GM12878 (cell line): ENCODE data around the gene ERC2. TPM values are rescaled to one million over a fixed set of nuclear protein-coding genes. Genes with fewer than 3 reads are reported as not detected.

Source experiments
- ATAC-seq: fragments of 200-7000 bp; cut with Tn5 transposase; 3 replicates; pipeline ENCODE4 v1.9.1; 2020; ENCODE audit warnings: mild to moderate bottlenecking, moderate library complexity
- BruUV-seq: library from RNA; stranded (reverse); fragments of 400-500 nt; replicated peaks from 2 replicates; lab custom pipeline; 2021; lab: Mats Ljungman, UMichigan
- CTCF ChIA-PET: fragments of 300-600 bp; sonication (Branson Sonifier 250); formaldehyde crosslinking; extraction: SDS; loops from one replicate; lab custom pipeline; 2021; ENCODE audit warnings: inconsistent platforms; lab: Yijun Ruan, JAX
- POLR2A ChIA-PET: fragments of 350-600 bp; formaldehyde crosslinking; extraction: SDS; loops from one replicate; lab custom pipeline; 2021; ENCODE audit warnings: inconsistent platforms; lab: Charles Lee
- RAD21 ChIA-PET: fragments of 300-600 bp; sonication (Branson Sonifier 250); formaldehyde crosslinking; loops from one replicate; lab custom pipeline; 2023; ENCODE audit warnings: antibody characterized with exemption; ENCODE audit not compliant: unreplicated experiment; lab: Charles Lee
- SMC1A ChIA-PET: fragments of 300-600 bp; sonication (Branson Sonifier 250); formaldehyde crosslinking; loops from one replicate; lab custom pipeline; 2023; ENCODE audit not compliant: unreplicated experiment, uncharacterized antibody; lab: Charles Lee
- DNase-seq: peaks from one replicate; pipeline ENCODE4 v3.0.0-alpha.2; 2011; ENCODE audit warnings: low read depth, low spot score
- FAIRE-seq: peaks from 3 replicates; lab custom pipeline; 2011; peaks lifted over from hg19 to GRCh38; lab: Jason Lieb, UNC
- H2AFZ ChIP-seq: 2 replicates; pipeline ENCODE4 v1.6.0; 2011; ENCODE audit warnings: low read depth, low read length, control low read depth; ENCODE audit not compliant: control insufficient read depth
- H3K27ac ChIP-seq: 2 replicates; pipeline ENCODE4 v1.5.1; 2011; ENCODE audit warnings: control low read depth; ENCODE audit not compliant: control insufficient read depth, insufficient read depth
- H3K27me3 ChIP-seq, 2 experiments: replicated peaks in 1 of 2; 2 replicates each; pipeline versions ENCODE4 v1.6.0 to v1.6.1; 2011; ENCODE audit warnings: low read length in 1 of 2; ENCODE audit not compliant: control insufficient read depth in 2 of 2, insufficient read depth in 2 of 2
- H3K36me3 ChIP-seq, 2 experiments: 2 replicates each; pipeline ENCODE4 v1.5.1; 2011; ENCODE audit warnings: low read length in 1 of 2; ENCODE audit not compliant: control insufficient read depth in 2 of 2, insufficient read depth in 2 of 2
- H3K4me1 ChIP-seq: 2 replicates; pipeline ENCODE4 v1.6.1; 2011; ENCODE audit warnings: mild to moderate bottlenecking, low read length, moderate library complexity, mixed read lengths; ENCODE audit not compliant: control insufficient read depth, insufficient read depth
- H3K4me2 ChIP-seq: 2 replicates; pipeline ENCODE4 v1.6.0; 2011; ENCODE audit warnings: control low read depth; ENCODE audit not compliant: control insufficient read depth, insufficient read depth
- H3K4me3 ChIP-seq: fragments of 200-600 bp; sonication (generic); 2 replicates; pipeline ENCODE4 v1.5.1; 2016
- H3K79me2 ChIP-seq: 2 replicates; pipeline ENCODE4 v1.6.0; 2011; ENCODE audit warnings: low read length; ENCODE audit not compliant: control insufficient read depth, insufficient read depth
- H3K9ac ChIP-seq: 2 replicates; pipeline ENCODE4 v1.8.0; 2011; ENCODE audit warnings: low read length, control low read depth, mixed read lengths; ENCODE audit not compliant: control insufficient read depth, insufficient read depth
- H3K9me3 ChIP-seq: replicated peaks from 3 replicates; pipeline ENCODE4 v1.5.1; 2011; ENCODE audit warnings: mild to moderate bottlenecking, low read length; ENCODE audit not compliant: control insufficient read depth, insufficient read depth
- H4K20me1 ChIP-seq: 2 replicates; pipeline ENCODE4 v1.6.0; 2011; ENCODE audit not compliant: control insufficient read depth, insufficient read depth
- EZH2 ChIP-seq: IDR thresholded peaks from 2 replicates; pipeline ENCODE4 v1.6.1; 2012; ENCODE audit warnings: low read depth, mild to moderate bottlenecking, control low read depth, inconsistent platforms, low read length, borderline replicate concordance; ENCODE audit not compliant: control insufficient read depth
- IKZF1 ChIP-seq: fragments of 450-650 bp; conservative IDR thresholded peaks from 2 replicates; pipeline ENCODE4 v1.6.1; 2017; ENCODE audit warnings: antibody characterized with exemption, mild to moderate bottlenecking
- KDM1A ChIP-seq: fragments of 200-600 bp; sonication (generic); IDR thresholded peaks from 2 replicates; pipeline ENCODE4 v1.6.1; 2016; ENCODE audit warnings: borderline replicate concordance
- PAX5 ChIP-seq: IDR thresholded peaks from 2 replicates; pipeline ENCODE4 v1.6.1; 2011; ENCODE audit warnings: low read depth, low read length, borderline replicate concordance
- RAD21 ChIP-seq: IDR thresholded peaks from 2 replicates; pipeline ENCODE4 v1.6.1; 2011; ENCODE audit warnings: mild to moderate bottlenecking, low read depth, low read length, moderate library complexity; ENCODE audit not compliant: insufficient read depth
- RAD51 ChIP-seq: fragments of 450-650 bp; IDR thresholded peaks from 2 replicates; pipeline ENCODE4 v1.6.1; 2016; ENCODE audit warnings: moderate library complexity, mild to moderate bottlenecking, inconsistent platforms
- RB1 ChIP-seq: fragments of 450-650 bp; formaldehyde crosslinking; IDR thresholded peaks from 2 replicates; pipeline ENCODE4 v1.6.1; 2017; ENCODE audit warnings: mild to moderate bottlenecking, borderline replicate concordance
- RUNX3 ChIP-seq: IDR thresholded peaks from 2 replicates; pipeline ENCODE4 v1.6.1; 2012; ENCODE audit warnings: low read length, inconsistent platforms
- SMAD5 ChIP-seq: IDR thresholded peaks from 2 replicates; pipeline ENCODE4 v1.6.1; 2016; ENCODE audit warnings: antibody characterized with exemption, low read depth
- TCF7 ChIP-seq: IDR thresholded peaks from 2 replicates; pipeline ENCODE4 v1.6.1; 2014; ENCODE audit warnings: antibody characterized with exemption, borderline replicate concordance
- ZNF274 ChIP-seq: IDR thresholded peaks from one replicate; pipeline ENCODE4 v1.8.0; 2011; ENCODE audit not compliant: insufficient read length, insufficient read depth
- WGBS: methylation state at CpG from one replicate; pipeline ENCODE4 v1.1.6; 2016; ENCODE audit warnings: low lambda C conversion rate; ENCODE audit not compliant: insufficient replicate concordance, insufficient coverage; ENCODE audit errors: missing lambda C conversion rate; 5-methylcytosine and 5-hydroxymethylcytosine counted together
- in situ Hi-C: fragments of 300-500 bp; cut with MboI; formaldehyde crosslinking; loops from 9 replicates; pipeline ENCODE4 v1.14.3; 2018; ENCODE audit warnings: mixed read lengths
- intact Hi-C: fragments of 100-400 bp; cut with micrococcal nuclease; formaldehyde crosslinking; loops from one replicate; pipeline ENCODE4 v1.14.2; 2022; ENCODE audit not compliant: unreplicated experiment
- polyA plus RNA-seq, 11 experiments: library from polyadenylated mRNA; depleted of rRNA in 4 of 11; unstranded in 6 of 11; stranded (reverse) in 5 of 11; fragments of >200 nt; fragmentation: Nextera tagmentation in 4 of 11; fragmentation: Illumina TruSeq in 1 of 11; extraction: Ambion mirVana in 4 of 11; extraction: Trizol in 1 of 11; gene quantifications; 1 replicate in 1 of 11; 2 replicates in 10 of 11; pipeline versions ENCODE4 v1.2.1 to v1.2.3, GENCODE V29; 2011 to 2016; ENCODE audit warnings: inconsistent platforms in 2 of 11, missing spikeins in 2 of 11, low read depth in 1 of 11
- total RNA-seq, 4 experiments: library from RNA; depleted of rRNA in 3 of 4; stranded (reverse); fragments of >200 nt in 3 of 4; fragmentation: Illumina TruSeq in 1 of 4; extraction: Trizol in 1 of 4; gene quantifications; 2 replicates each; pipeline versions ENCODE4 v1.2.1 to v1.2.3, GENCODE V29; 2013 to 2021
- TF ChIP-seq, protein P1 (sequence below), 3 experiments: IDR thresholded peaks in 2 of 3; conservative IDR thresholded peaks in 1 of 3; 2 replicates each; pipeline ENCODE4 v1.5.1; 2011; ENCODE audit warnings: low read depth in 3 of 3, low read length in 3 of 3, mild to moderate bottlenecking in 3 of 3, control low read depth in 2 of 3, moderate library complexity in 2 of 3, inconsistent platforms in 1 of 3, mixed read lengths in 1 of 3; ENCODE audit not compliant: control insufficient read depth in 2 of 3, insufficient read depth in 1 of 3; ENCODE audit errors: extremely low read depth in 1 of 3
- TF ChIP-seq, protein P2 (sequence below): fragments of 450-650 bp; IDR thresholded peaks from 2 replicates; pipeline ENCODE4 v1.6.1; 2017; ENCODE audit warnings: borderline replicate concordance
- TF ChIP-seq, protein P3 (sequence below): fragments of 450-650 bp; IDR thresholded peaks from 2 replicates; pipeline ENCODE4 v1.6.1; 2017; ENCODE audit warnings: low read depth, mild to moderate bottlenecking, moderate library complexity

Gene ERC2
- total and polyA plus RNA-seq, 10 of the 15 experiments (the other 5 are each of a cell fraction or from before 2014, with no cell fraction given): 0.06 to 1.4 (median 0.12) TPM; not detected in 3

GRCh38 chr3:55498520-55498919, 969.7 kb downstream of the ERC2 start:
- no peaks in the 10 kb centered on the region for H3K36me3 ChIP-seq
- TF ChIP-seq PAX5 (no peak), RAD51 (peak; percentile 52; the same call in 1 of the 2 replicates), ZNF274 (no peak), IKZF1 (no peak), RB1 (no peak), RUNX3 (no peak)
- ATAC-seq (no peak), FAIRE-seq (no peak), DNase-seq (no peak)
- H3K27ac ChIP-seq: no peak overlapping the region
- CTCF ChIA-PET: no interaction called here
- SMC1A ChIA-PET: no interaction called here
- no peak overlapping the region for H3K4me3 ChIP-seq
- RAD21 ChIA-PET: interaction anchor here (0.7 kb wide), 1 partner anchor 250 kb away, joined by 3 read pairs; no protein-coding TSS in a partner anchor
- H3K9me3 ChIP-seq: no peaks in the 10 kb centered on the region
- no peaks in the 10 kb centered on the region for H3K4me1 ChIP-seq
- H2AFZ ChIP-seq: no peak overlapping the region
- no peaks in the 10 kb centered on the region for H3K27me3 ChIP-seq
- no TSS peak for BruUV-seq
- in situ Hi-C loops: no loop called here
- WGBS: 39% methylated on average over 4 of the region's 4 CpGs
- H3K79me2 ChIP-seq: no peaks in the 10 kb centered on the region
- POLR2A ChIA-PET: no interaction called here
- no peak overlapping the region for H3K9ac ChIP-seq
- intact Hi-C loops: no loop called here
- no peaks in the 10 kb centered on the region for H4K20me1 ChIP-seq
- H3K4me2 ChIP-seq: no peak overlapping the region

DNA sequence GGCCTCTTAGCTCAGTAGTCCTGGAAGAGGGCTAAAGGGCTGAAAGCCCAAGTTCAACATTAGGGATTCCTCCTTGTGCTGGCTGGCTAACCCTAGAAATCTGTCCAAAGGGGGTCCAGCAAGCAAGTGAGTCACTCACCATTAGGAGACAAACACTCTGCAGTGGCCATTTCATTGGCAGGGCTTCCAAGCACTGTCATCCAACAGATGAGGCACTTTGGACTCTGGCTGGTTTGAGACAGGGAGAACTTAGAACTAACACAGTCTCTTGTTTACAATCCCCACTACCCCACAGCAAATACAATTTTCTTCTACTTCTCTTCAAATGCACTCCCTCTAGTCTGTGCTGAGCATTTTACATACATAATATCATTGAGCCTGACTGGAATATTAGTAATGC, 971.0 kb downstream of the ERC2 start:
- Histone ChIP-seq H3K36me3 (no peaks in the 10 kb centered on the region), H3K79me2 (no peaks in the 10 kb centered on the region), H3K9me3 (no peaks in the 10 kb centered on the region), H3K27ac (no peak overlapping the region), H2AFZ (no peak overlapping the region), H3K27me3 (no peaks in the 10 kb centered on the region), H4K20me1 (no peaks in the 10 kb centered on the region), H3K4me3 (no peak overlapping the region), H3K9ac (no peak overlapping the region), H3K4me1 (no peaks in the 10 kb centered on the region), H3K4me2 (no peak overlapping the region)
- CTCF ChIA-PET: no interaction called here
- BruUV-seq: no TSS peak
- intact Hi-C loops (no loop called here), in situ Hi-C loops (no loop called here)
- POLR2A ChIA-PET: interaction anchor here (1.0 kb wide), 1 partner anchor 9 kb away, joined by 3 read pairs; no protein-coding TSS in a partner anchor
- no peak for DNase-seq
- RAD21 ChIA-PET: no interaction called here
- SMC1A ChIA-PET: interaction anchor here (0.8 kb wide), 1 partner anchor 10 kb away, joined by 3 read pairs; no protein-coding TSS in a partner anchor
- FAIRE-seq: no peak
- no peak for ATAC-seq
- TF ChIP-seq, protein P1, sequence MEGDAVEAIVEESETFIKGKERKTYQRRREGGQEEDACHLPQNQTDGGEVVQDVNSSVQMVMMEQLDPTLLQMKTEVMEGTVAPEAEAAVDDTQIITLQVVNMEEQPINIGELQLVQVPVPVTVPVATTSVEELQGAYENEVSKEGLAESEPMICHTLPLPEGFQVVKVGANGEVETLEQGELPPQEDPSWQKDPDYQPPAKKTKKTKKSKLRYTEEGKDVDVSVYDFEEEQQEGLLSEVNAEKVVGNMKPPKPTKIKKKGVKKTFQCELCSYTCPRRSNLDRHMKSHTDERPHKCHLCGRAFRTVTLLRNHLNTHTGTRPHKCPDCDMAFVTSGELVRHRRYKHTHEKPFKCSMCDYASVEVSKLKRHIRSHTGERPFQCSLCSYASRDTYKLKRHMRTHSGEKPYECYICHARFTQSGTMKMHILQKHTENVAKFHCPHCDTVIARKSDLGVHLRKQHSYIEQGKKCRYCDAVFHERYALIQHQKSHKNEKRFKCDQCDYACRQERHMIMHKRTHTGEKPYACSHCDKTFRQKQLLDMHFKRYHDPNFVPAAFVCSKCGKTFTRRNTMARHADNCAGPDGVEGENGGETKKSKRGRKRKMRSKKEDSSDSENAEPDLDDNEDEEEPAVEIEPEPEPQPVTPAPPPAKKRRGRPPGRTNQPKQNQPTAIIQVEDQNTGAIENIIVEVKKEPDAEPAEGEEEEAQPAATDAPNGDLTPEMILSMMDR (IDR thresholded peaks at IDR 0.05 in 2 of 3, conservative IDR thresholded peaks at IDR 0.05 in 1 of 3; ENCODE audit: control insufficient read depth in 2 of 3, extremely low read depth in 1 of 3, insufficient read depth in 1 of 3, low read depth in 3 of 3, low read length in 3 of 3): no peak
- TF ChIP-seq KDM1A (no peak), SMAD5 (no peak), EZH2 (no peak), RAD21 (no peak), TCF7 (no peak)
- TF ChIP-seq, protein P2, sequence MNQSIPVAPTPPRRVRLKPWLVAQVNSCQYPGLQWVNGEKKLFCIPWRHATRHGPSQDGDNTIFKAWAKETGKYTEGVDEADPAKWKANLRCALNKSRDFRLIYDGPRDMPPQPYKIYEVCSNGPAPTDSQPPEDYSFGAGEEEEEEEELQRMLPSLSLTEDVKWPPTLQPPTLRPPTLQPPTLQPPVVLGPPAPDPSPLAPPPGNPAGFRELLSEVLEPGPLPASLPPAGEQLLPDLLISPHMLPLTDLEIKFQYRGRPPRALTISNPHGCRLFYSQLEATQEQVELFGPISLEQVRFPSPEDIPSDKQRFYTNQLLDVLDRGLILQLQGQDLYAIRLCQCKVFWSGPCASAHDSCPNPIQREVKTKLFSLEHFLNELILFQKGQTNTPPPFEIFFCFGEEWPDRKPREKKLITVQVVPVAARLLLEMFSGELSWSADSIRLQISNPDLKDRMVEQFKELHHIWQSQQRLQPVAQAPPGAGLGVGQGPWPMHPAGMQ: no peak
- TF ChIP-seq, protein P3, sequence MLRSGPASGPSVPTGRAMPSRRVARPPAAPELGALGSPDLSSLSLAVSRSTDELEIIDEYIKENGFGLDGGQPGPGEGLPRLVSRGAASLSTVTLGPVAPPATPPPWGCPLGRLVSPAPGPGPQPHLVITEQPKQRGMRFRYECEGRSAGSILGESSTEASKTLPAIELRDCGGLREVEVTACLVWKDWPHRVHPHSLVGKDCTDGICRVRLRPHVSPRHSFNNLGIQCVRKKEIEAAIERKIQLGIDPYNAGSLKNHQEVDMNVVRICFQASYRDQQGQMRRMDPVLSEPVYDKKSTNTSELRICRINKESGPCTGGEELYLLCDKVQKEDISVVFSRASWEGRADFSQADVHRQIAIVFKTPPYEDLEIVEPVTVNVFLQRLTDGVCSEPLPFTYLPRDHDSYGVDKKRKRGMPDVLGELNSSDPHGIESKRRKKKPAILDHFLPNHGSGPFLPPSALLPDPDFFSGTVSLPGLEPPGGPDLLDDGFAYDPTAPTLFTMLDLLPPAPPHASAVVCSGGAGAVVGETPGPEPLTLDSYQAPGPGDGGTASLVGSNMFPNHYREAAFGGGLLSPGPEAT: no peak
